Breast epithelium (tissue), 4 donors: ENCODE results near the gene HNRNPF. TPM values are rescaled to one million over a fixed set of nuclear protein-coding genes. Genes with fewer than 3 reads are reported as not detected.
A peak's percentile ranks its signal among the peaks of the same experiment; 100 is the strongest.
"Not testable (repeated sequence)": the region's sequence is repeated elsewhere in the genome, so short reads cannot be mapped to it uniquely, and the experiment has no call there.

ENCODE experiments used
- DNase-seq, 2 donors: peaks; one replicate each; pipeline ENCODE4 v3.0.0-alpha.2; 2019; ENCODE audit warnings: low spot score in 2 of 2
- H3K27ac ChIP-seq, 2 donors: fragments of 200-600 bp; sonication (generic) in 1 of 2; one replicate each; pipeline ENCODE4 v1.5.1; 2016 to 2019; ENCODE audit warnings: mild to moderate bottlenecking in 1 of 2
- H3K27me3 ChIP-seq, 2 donors: fragments of 200-600 bp; sonication (generic) in 1 of 2; one replicate each; pipeline versions ENCODE4 v1.5.1 to v1.6.0; 2017 to 2019; ENCODE audit warnings: control low read depth in 1 of 2, mild to moderate bottlenecking in 1 of 2
- H3K36me3 ChIP-seq: fragments of 200-600 bp; one replicate; pipeline ENCODE4 v1.5.1; 2019
- H3K4me1 ChIP-seq, 2 donors: fragments of 200-600 bp; sonication (generic); one replicate each; pipeline ENCODE4 v1.5.1; 2016 to 2019; ENCODE audit warnings: control low read depth in 1 of 2
- H3K4me3 ChIP-seq, 3 donors: fragments of 200-600 bp; sonication (generic); 1 replicate in 2 of 3; 2 replicates in 1 of 3; pipeline ENCODE4 v1.5.1; 2016 to 2019; ENCODE audit warnings: mild to moderate bottlenecking in 3 of 3, moderate library complexity in 2 of 3
- H3K9me3 ChIP-seq, 2 donors: fragments of 200-600 bp; sonication (generic) in 1 of 2; one replicate each; pipeline ENCODE4 v1.5.1; 2016 to 2019; ENCODE audit warnings: control low read depth in 1 of 2
- POLR2A ChIP-seq: fragments of 450-650 bp; IDR thresholded peaks from one replicate; pipeline ENCODE4 v1.6.1; 2016; ENCODE audit warnings: antibody characterized with exemption, mild to moderate bottlenecking, moderate library complexity
- POLR2AphosphoS5 ChIP-seq, 3 donors: sonication (generic); formaldehyde crosslinking; IDR thresholded peaks; one replicate each; pipeline ENCODE4 v1.6.1; 2017; ENCODE audit warnings: antibody characterized with exemption in 3 of 3
- intact Hi-C: fragments of 100-400 bp; cut with DNase I; formaldehyde crosslinking; loops from one replicate; pipeline ENCODE4 v1.15.1; 2023; ENCODE audit warnings: low total_unique reads
- total RNA-seq, 3 donors: library from RNA; depleted of rRNA; stranded (reverse); fragments of >200 nt; gene quantifications; one replicate each; pipeline ENCODE4 v1.1.0, GENCODE V29; 2016
- TF ChIP-seq, protein P1 (sequence below), 3 donors: fragments of 450-650 bp; IDR thresholded peaks; one replicate each; pipeline ENCODE4 v1.5.1; 2016 to 2017; ENCODE audit warnings: antibody characterized with exemption in 3 of 3, mild to moderate bottlenecking in 3 of 3, moderate library complexity in 3 of 3

HNRNPF gene
- 100 to 1,000 TPM; 175 to 213 (median 207) TPM for total RNA-seq

- H3K36me3 ChIP-seq, result no peaks in the 10 kb centered on the region
- H3K27ac ChIP-seq, result peak within 1 kb of the TSS; percentile 99 to 100
- H3K9me3 ChIP-seq, result no peaks in the 10 kb centered on the region
- H3K27me3 ChIP-seq, result no peaks in the 10 kb centered on the region
- DNase-seq, result peak; percentile 93 to 94
- intact Hi-C loops, result no loop called here
- peak within 1 kb of the TSS; percentile 71 to 92 (median 82) for H3K4me3 ChIP-seq
- peaks cover 0 to 8% of the 10 kb centered on the region in 2 donors for H3K4me1 ChIP-seq
- TF ChIP-seq POLR2AphosphoS5 (IDR thresholded peaks at IDR 0.05) (peak; percentile 96 to 99 (median 97)), POLR2A (peak; percentile 97)
- TF ChIP-seq, protein P1, sequence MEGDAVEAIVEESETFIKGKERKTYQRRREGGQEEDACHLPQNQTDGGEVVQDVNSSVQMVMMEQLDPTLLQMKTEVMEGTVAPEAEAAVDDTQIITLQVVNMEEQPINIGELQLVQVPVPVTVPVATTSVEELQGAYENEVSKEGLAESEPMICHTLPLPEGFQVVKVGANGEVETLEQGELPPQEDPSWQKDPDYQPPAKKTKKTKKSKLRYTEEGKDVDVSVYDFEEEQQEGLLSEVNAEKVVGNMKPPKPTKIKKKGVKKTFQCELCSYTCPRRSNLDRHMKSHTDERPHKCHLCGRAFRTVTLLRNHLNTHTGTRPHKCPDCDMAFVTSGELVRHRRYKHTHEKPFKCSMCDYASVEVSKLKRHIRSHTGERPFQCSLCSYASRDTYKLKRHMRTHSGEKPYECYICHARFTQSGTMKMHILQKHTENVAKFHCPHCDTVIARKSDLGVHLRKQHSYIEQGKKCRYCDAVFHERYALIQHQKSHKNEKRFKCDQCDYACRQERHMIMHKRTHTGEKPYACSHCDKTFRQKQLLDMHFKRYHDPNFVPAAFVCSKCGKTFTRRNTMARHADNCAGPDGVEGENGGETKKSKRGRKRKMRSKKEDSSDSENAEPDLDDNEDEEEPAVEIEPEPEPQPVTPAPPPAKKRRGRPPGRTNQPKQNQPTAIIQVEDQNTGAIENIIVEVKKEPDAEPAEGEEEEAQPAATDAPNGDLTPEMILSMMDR (IDR thresholded peaks at IDR 0.05), result no peak
Measured at GRCh38 chr10:43408710-43409384, at the start of gene HNRNPF. HNRNPF (minus strand) TSS chr10:43409186; CDS start chr10:43387884, 21,302 bp downstream.

- TF ChIP-seq POLR2AphosphoS5 (IDR thresholded peaks at IDR 0.05) (no peak), POLR2A (no peak)
- TF ChIP-seq, protein P1 (IDR thresholded peaks at IDR 0.05), result no peak
- Histone ChIP-seq H3K4me3 (no peak overlapping the region), H3K27ac (no peak overlapping the region), H3K36me3 (no peaks in the 10 kb centered on the region), H3K9me3 (no peaks in the 10 kb centered on the region), H3K4me1 (peaks cover 5 to 6% of the 10 kb centered on the region in 2 donors), H3K27me3 (no peaks in the 10 kb centered on the region)
- intact Hi-C loops, result no loop called here
- no peak for DNase-seq
Measured at GRCh38 chr10:43458227-43458626, 49.2 kb upstream of the HNRNPF start.

GRCh38 chr10:43456561-43456960 lies 47.6 kb upstream of the HNRNPF start:
- H3K27me3 ChIP-seq, H3K36me3 ChIP-seq, intact Hi-C loops, H3K9me3 ChIP-seq, DNase-seq, H3K4me1 ChIP-seq: not testable (repeated sequence)
- peak overlapping the region in 1 of 3 donors; percentile 65 for H3K4me3 ChIP-seq
- peak overlapping the region; percentile 92 to 95 for H3K27ac ChIP-seq

DNA sequence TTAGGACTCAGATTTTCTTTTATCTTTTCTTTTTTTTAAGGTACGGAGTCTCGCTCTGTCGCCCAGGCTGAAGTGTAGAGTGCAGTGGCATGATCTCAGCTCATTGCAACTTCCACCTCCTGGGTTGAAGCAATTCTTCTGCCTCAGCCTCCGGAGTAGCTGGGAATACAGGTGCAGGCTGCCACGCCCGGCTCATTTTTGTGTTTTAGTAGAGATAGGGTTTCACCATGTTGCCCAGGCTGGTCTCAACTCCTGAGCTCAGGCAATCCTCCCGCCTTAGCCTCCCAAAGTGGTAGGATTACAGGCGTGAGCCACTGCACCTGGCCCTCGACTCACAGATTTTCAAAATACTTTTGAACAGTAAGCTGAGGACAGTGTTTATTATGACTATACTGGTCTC lies 45.0 kb upstream of the HNRNPF start:
- H3K9me3 ChIP-seq, DNase-seq, H3K27me3 ChIP-seq, H3K36me3 ChIP-seq, H3K4me3 ChIP-seq, H3K4me1 ChIP-seq, intact Hi-C loops: not testable (repeated sequence)
- H3K27ac ChIP-seq, result peak overlapping the region; percentile 49 to 92

DNA sequence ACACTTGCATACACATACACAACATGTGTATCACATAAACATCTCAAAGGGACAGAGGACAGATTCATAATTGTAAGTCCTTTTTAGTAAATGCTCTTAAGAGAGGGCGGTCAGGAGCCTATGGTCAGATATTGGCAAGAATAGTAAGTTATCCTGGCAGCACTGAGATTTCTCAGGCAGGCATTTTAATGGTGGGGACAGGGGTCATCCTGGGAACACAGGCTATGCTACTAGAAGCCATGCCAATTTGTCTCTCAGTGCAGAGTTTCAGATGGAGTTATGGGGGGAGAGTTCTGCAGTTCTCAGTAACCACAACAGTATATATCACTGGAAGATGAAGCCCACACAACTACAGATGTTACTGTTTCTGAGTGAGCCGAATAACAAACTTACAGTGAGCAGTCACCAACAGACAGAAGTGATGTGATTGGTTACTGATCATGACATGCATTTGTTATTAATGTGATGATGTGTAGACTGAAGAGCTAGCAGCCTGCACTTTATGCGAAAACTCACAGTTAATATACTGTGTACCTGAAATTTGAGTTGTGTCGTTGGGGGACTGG lies 44.4 kb upstream of the HNRNPF start:
- Histone ChIP-seq H3K4me1 (peaks cover 5 to 6% of the 10 kb centered on the region in 2 donors), H3K36me3 (no peaks in the 10 kb centered on the region), H3K9me3 (no peaks in the 10 kb centered on the region), H3K4me3 (no peak overlapping the region), H3K27me3 (no peaks in the 10 kb centered on the region), H3K27ac (peak overlapping the region in 1 of 2 donors; percentile 20)
- DNase-seq, result no peak
- TF ChIP-seq POLR2AphosphoS5 (IDR thresholded peaks at IDR 0.05), result no peak
- no peak for TF ChIP-seq POLR2A
- TF ChIP-seq, protein P1 (IDR thresholded peaks at IDR 0.05), result no peak
- intact Hi-C loops, result no loop called here

DNA sequence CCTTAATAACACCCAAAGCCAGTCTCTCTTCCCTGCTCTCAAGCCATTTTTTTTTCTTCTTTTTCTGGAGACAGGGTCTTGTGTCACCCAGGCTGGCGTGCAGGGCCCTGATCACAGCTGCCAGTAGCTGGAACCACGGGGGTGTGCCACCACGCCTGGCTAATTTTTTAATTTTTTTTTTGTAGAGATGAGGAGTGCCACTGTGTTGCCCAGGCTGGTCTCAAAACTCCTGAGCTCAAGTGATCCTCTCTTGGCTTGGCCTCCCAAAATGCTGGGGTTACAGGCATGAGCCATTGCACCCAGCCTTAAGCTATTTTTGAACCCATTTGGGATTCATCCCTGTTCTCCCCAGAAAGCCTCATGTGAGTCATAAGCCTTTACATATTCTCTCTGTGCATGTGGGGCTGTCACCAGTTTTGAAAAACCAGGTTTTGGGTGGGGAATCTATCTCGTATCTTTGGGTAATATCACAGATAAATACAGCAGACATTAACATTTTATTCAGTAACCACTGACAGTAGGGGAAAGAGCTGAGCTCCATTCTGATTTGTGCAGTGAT lies 43.4 kb upstream of the HNRNPF start:
- H3K27me3 ChIP-seq, result no peaks in the 10 kb centered on the region
- TF ChIP-seq, protein P1 (IDR thresholded peaks at IDR 0.05), result no peak
- TF ChIP-seq POLR2A, result no peak
- TF ChIP-seq POLR2AphosphoS5 (IDR thresholded peaks at IDR 0.05), result no peak
- no peak overlapping the region for H3K4me3 ChIP-seq
- no peaks in the 10 kb centered on the region for H3K36me3 ChIP-seq
- no peak for DNase-seq
- H3K27ac ChIP-seq, result peak overlapping the region in 1 of 2 donors; percentile 29
- H3K9me3 ChIP-seq, result no peaks in the 10 kb centered on the region
- intact Hi-C loops, result no loop called here
- H3K4me1 ChIP-seq, result peaks cover 5 to 6% of the 10 kb centered on the region in 2 donors
